Caco-2 (cell line): ENCODE measurements around the gene PARVA. TPM values are rescaled to one million over a fixed set of nuclear protein-coding genes. Genes with fewer than 3 reads are reported as not detected.

Experiments used
- Bru-seq: library from RNA; stranded (reverse); fragments of 400-500 nt; gene quantifications from one replicate; lab custom pipeline; 2021; lab: Mats Ljungman, UMichigan
- BruChase-seq, 2 experiments: library from RNA; stranded (reverse); fragments of 400-500 nt; gene quantifications; one replicate each; lab custom pipeline; 2021; lab: Mats Ljungman, UMichigan
- BruUV-seq: library from RNA; stranded (reverse); fragments of 400-500 nt; replicated peaks from 2 replicates; lab custom pipeline; 2021; lab: Mats Ljungman, UMichigan
- CTCF ChIA-PET: fragments of 300-600 bp; sonication (Branson Sonifier 250); formaldehyde crosslinking; loops from one replicate; lab custom pipeline; 2022; ENCODE audit warnings: antibody characterized with exemption; lab: Charles Lee
- POLR2A ChIA-PET: fragments of 300-600 bp; sonication (Branson Sonifier 250); formaldehyde crosslinking; loops from one replicate; lab custom pipeline; 2022; ENCODE audit warnings: antibody characterized with exemption; lab: Charles Lee
- DNase-seq, 2 experiments: peaks; one replicate each; pipeline versions ENCODE4 v3.0.0 to v3.0.0-alpha.2; 2020 to 2022
- H3K27me3 ChIP-seq: replicated peaks from 2 replicates; pipeline ENCODE4 v1.6.0; 2011; ENCODE audit warnings: low read length; ENCODE audit not compliant: control insufficient read depth, insufficient read depth
- H3K36me3 ChIP-seq: 2 replicates; pipeline ENCODE4 v1.5.1; 2011; ENCODE audit warnings: low read length; ENCODE audit not compliant: control insufficient read depth, insufficient read depth
- H3K4me1 ChIP-seq: fragments of 250-450 bp; sonication (Bioruptor Pico); 2 replicates; pipeline ENCODE4 v1.5.1; 2020; ENCODE audit warnings: mild to moderate bottlenecking
- H3K4me3 ChIP-seq: 2 replicates; pipeline ENCODE4 v1.5.1; 2011; ENCODE audit warnings: low read depth, mild to moderate bottlenecking, control low read depth, low read length
- H3K9me3 ChIP-seq: fragments of 250-450 bp; sonication (Bioruptor Pico); 2 replicates; pipeline ENCODE4 v1.5.1; 2020; ENCODE audit warnings: mild to moderate bottlenecking, moderate library complexity
- H3K27ac Mint-ChIP-seq: one replicate; pipeline ENCODE4 v1.8.0; 2022; ENCODE audit warnings: mixed read lengths; ENCODE audit not compliant: unreplicated experiment
- H3K27me3 Mint-ChIP-seq: one replicate; pipeline ENCODE4 v1.8.0; 2022; ENCODE audit warnings: mixed read lengths; ENCODE audit not compliant: insufficient read depth, unreplicated experiment
- H3K36me3 Mint-ChIP-seq: one replicate; pipeline ENCODE4 v1.8.0; 2022; ENCODE audit warnings: mild to moderate bottlenecking, mixed read lengths; ENCODE audit not compliant: insufficient read depth, unreplicated experiment
- H3K4me1 Mint-ChIP-seq: one replicate; pipeline ENCODE4 v1.8.0; 2022; ENCODE audit warnings: low read depth, mixed read lengths; ENCODE audit not compliant: unreplicated experiment
- H3K4me3 Mint-ChIP-seq: one replicate; pipeline ENCODE4 v1.8.0; 2022; ENCODE audit warnings: mild to moderate bottlenecking, moderate library complexity, mixed read lengths; ENCODE audit not compliant: unreplicated experiment
- H3K9me3 Mint-ChIP-seq: one replicate; pipeline ENCODE4 v1.8.0; 2022; ENCODE audit warnings: mixed read lengths; ENCODE audit not compliant: unreplicated experiment
- CTCF ChIP-seq, 2 experiments: fragments of 200-600 bp in 1 of 2; IDR thresholded peaks; 1 replicate in 1 of 2; 2 replicates in 1 of 2; pipeline versions ENCODE4 v1.5.1 to v1.8.0; 2011 to 2022; ENCODE audit warnings: antibody characterized with exemption in 1 of 2, control low read depth in 1 of 2, inconsistent platforms in 1 of 2, low read depth in 1 of 2, low read length in 1 of 2, mild to moderate bottlenecking in 1 of 2, moderate library complexity in 1 of 2; ENCODE audit not compliant: insufficient read depth in 1 of 2, severe bottlenecking in 1 of 2, unreplicated experiment in 1 of 2
- intact Hi-C: fragments of 100-400 bp; cut with micrococcal nuclease; formaldehyde crosslinking; loops from one replicate; pipeline ENCODE4 v1.10.0; 2022; ENCODE audit not compliant: unreplicated experiment
- long read RNA-seq: library from polyadenylated mRNA; stranded (forward); transcript quantifications from one replicate; pipeline ENCODE4 v2.0.0, GENCODE V29; 2022
- total RNA-seq: library from RNA; stranded (reverse); gene quantifications from 2 replicates; pipeline ENCODE4 v1.2.3, GENCODE V29; 2022

Gene PARVA
- total RNA-seq (37.6 and 45.3 TPM in 2 replicates), Bru-seq, nascent RNA (percentile 70 among the genes with signal in this experiment), BruChase-seq, experiment 1, labeled RNA remaining after a 2-hour chase (percentile 68 among the genes with signal in this experiment), BruChase-seq, experiment 2, labeled RNA remaining after a 6-hour chase (percentile 73 among the genes with signal in this experiment)
- long read RNA-seq, full-length matches to known transcripts = 26 of 38 reads
- long read RNA-seq, partial matches to known transcripts = 0 of 38 reads
- long read RNA-seq, other reads (novel, unspliced or antisense) = 12 of 38 reads

GRCh38 chr11:12377106-12377823, at the start of gene PARVA:
Gene PARVA, plus strand, starts transcription at chr11:12377571. Its CDS starts 77 bp downstream, at chr11:12377648.
- TF ChIP-seq CTCF (IDR thresholded peaks at IDR 0.05; ENCODE audit: insufficient read depth in 1 of 2, low read depth in 1 of 2, low read length in 1 of 2, severe bottlenecking in 1 of 2, unreplicated experiment in 1 of 2) = peak in 1 of 2 experiments; percentile 6
- H3K27me3 Mint-ChIP-seq = no peaks in the 10 kb centered on the region
- H3K4me1 Mint-ChIP-seq = peaks cover 8% of the 10 kb centered on the region
- no peaks in the 10 kb centered on the region for H3K9me3 Mint-ChIP-seq
- Histone ChIP-seq H3K36me3 (no peaks in the 10 kb centered on the region), H3K9me3 (no peaks in the 10 kb centered on the region), H3K4me3 (peak within 1 kb of the TSS; percentile 90), H3K27me3 (no peaks in the 10 kb centered on the region), H3K4me1 (peaks cover 10% of the 10 kb centered on the region)
- H3K36me3 Mint-ChIP-seq = peaks cover 6% of the 10 kb centered on the region
- intact Hi-C loops = loop anchor here (1.0 kb wide), 1 partner anchor 11 kb away; no protein-coding TSS in a partner anchor
- ChIA-PET POLR2A (interaction anchor here (0.5 to 1.2 kb wide), 8 partner anchors 11 to 468 kb away, joined by 3 to 9 read pairs (median 3); partner anchors contain the start of gene TEAD1), CTCF (interaction anchor here (0.5 to 2.2 kb wide), 6 partner anchors 11 to 537 kb away, joined by 3 to 13 read pairs (median 6); no protein-coding TSS in a partner anchor)
- BruUV-seq = no TSS peak
- H3K27ac Mint-ChIP-seq = peak within 1 kb of the TSS; percentile 88
- peak within 1 kb of the TSS; percentile 85 for H3K4me3 Mint-ChIP-seq
- peak; percentile 78 to 85 for DNase-seq

- no peak for DNase-seq
- Mint-ChIP-seq H3K27me3 (no peaks in the 10 kb centered on the region), H3K4me1 (peaks cover 6% of the 10 kb centered on the region), H3K27ac (no peak overlapping the region), H3K9me3 (no peaks in the 10 kb centered on the region), H3K4me3 (no peak overlapping the region), H3K36me3 (no peaks in the 10 kb centered on the region)
- Histone ChIP-seq H3K4me3 (no peak overlapping the region), H3K9me3 (no peaks in the 10 kb centered on the region), H3K36me3 (no peaks in the 10 kb centered on the region), H3K4me1 (no peaks in the 10 kb centered on the region), H3K27me3 (0 out of 2 replicates have a peak, but pooled peaks cover 1% of the 10 kb centered on the region)
- no TSS peak for BruUV-seq
- ChIA-PET POLR2A (no interaction called here), CTCF (no interaction called here)
- no peak for TF ChIP-seq CTCF (IDR thresholded peaks at IDR 0.05; ENCODE audit: insufficient read depth in 1 of 2, low read depth in 1 of 2, low read length in 1 of 2, severe bottlenecking in 1 of 2, unreplicated experiment in 1 of 2)
- intact Hi-C loops = no loop called here
These were observed 48.2 kb upstream of the PARVA start for GRCh38 chr11:12329169-12329568.

GRCh38 chr11:12329797-12330196, 47.6 kb upstream of the PARVA start:
- Histone ChIP-seq H3K4me3 (no peak overlapping the region), H3K27me3 (0 out of 2 replicates have a peak, but pooled peaks cover 1% of the 10 kb centered on the region), H3K36me3 (no peaks in the 10 kb centered on the region), H3K4me1 (no peaks in the 10 kb centered on the region), H3K9me3 (no peaks in the 10 kb centered on the region)
- no TSS peak for BruUV-seq
- POLR2A ChIA-PET = no interaction called here
- no peaks in the 10 kb centered on the region for H3K27me3 Mint-ChIP-seq
- no peaks in the 10 kb centered on the region for H3K36me3 Mint-ChIP-seq
- no peak overlapping the region for H3K4me3 Mint-ChIP-seq
- H3K27ac Mint-ChIP-seq = no peak overlapping the region
- no peak for DNase-seq
- intact Hi-C loops = loop anchor here (5.0 to 10.0 kb wide), 4 partner anchors 83 to 855 kb away; partner anchors contain the start of gene TEAD1
- CTCF ChIA-PET = interaction anchor here (0.6 to 1.3 kb wide), 5 partner anchors 41 to 571 kb away, joined by 3 to 5 read pairs (median 4); no protein-coding TSS in a partner anchor
- H3K9me3 Mint-ChIP-seq = no peaks in the 10 kb centered on the region
- TF ChIP-seq CTCF (IDR thresholded peaks at IDR 0.05; ENCODE audit: insufficient read depth in 1 of 2, low read depth in 1 of 2, low read length in 1 of 2, severe bottlenecking in 1 of 2, unreplicated experiment in 1 of 2) = no peak
- peaks cover 6% of the 10 kb centered on the region for H3K4me1 Mint-ChIP-seq
